GM21360 (cell line): ENCODE measurements around the gene SRP72.
"Not testable (repeated sequence)": the region's sequence is repeated elsewhere in the genome, so short reads cannot be mapped to it uniquely, and the experiment has no call there.

Source experiments
- ATAC-seq: cut with Tn5 transposase; IDR thresholded peaks from one replicate; pipeline ENCODE4 v1.9.1; 2021; ENCODE audit warnings: mild to moderate bottlenecking, moderate library complexity; ENCODE audit not compliant: unreplicated experiment

Gene SRP72, protein sequence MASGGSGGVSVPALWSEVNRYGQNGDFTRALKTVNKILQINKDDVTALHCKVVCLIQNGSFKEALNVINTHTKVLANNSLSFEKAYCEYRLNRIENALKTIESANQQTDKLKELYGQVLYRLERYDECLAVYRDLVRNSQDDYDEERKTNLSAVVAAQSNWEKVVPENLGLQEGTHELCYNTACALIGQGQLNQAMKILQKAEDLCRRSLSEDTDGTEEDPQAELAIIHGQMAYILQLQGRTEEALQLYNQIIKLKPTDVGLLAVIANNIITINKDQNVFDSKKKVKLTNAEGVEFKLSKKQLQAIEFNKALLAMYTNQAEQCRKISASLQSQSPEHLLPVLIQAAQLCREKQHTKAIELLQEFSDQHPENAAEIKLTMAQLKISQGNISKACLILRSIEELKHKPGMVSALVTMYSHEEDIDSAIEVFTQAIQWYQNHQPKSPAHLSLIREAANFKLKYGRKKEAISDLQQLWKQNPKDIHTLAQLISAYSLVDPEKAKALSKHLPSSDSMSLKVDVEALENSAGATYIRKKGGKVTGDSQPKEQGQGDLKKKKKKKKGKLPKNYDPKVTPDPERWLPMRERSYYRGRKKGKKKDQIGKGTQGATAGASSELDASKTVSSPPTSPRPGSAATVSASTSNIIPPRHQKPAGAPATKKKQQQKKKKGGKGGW

DNA sequence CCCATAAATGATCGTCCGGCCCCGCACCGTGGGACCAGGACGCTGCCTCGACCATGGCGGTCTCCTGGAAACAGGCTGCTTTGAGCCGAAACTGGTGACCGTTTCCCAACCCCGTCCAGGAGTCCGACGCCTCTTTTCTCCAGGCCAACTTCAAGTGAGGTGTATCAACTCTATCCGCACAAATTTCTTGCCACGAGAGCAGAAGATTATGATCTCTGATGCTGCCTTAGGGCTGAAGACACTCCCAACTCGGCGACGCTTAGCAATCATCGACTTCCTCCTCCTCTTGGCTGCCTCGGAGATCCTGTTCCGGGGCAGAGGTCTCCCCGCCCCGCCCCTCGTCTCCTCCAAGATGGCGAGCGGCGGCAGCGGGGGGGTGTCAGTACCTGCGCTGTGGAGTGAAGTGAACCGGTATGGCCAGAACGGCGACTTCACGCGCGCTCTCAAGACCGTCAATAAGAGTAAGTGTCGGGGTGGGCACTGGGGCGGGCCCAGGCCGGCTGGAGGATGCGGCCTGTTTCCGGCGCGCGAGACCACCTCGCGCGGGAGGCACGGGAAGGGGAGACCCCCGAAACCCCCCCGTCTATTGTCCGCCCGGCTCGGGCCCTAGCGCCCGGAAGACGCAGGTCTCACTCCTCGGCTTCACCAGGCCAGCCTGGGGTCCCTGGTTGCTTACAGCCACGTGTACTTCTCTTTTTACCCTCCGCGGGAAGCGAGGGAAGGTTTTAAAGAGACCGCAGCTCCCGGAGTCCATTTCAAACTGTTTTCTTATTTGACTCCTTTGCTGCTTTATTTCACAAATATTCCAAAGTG is at the start of gene SRP72:
TSS of gene SRP72 (plus strand) at position 334 of the 813 bp plus-strand sequence. CDS start at position 353, 19 bp downstream.
- peak; percentile 84 for ATAC-seq

DNA sequence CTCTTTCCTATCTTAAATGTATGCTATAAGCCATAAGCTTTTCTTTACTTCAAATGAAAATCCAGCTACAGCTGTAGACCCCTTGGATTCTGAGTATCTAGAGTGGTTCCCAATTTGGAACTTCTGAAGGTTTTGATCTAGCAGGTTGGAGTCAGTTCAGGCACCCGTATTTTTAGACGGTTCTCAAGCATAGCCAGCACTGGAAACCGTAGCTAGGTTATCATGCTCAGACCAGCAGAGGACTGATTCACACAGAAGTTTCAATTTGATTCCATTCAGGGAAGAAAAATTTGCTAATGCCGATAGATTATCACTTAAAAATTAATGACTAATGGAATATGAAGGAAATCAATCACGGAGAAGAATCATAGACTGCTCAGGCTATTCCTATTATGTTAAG is 43.2 kb upstream of the SRP72 start:
- no peak for ATAC-seq

DNA sequence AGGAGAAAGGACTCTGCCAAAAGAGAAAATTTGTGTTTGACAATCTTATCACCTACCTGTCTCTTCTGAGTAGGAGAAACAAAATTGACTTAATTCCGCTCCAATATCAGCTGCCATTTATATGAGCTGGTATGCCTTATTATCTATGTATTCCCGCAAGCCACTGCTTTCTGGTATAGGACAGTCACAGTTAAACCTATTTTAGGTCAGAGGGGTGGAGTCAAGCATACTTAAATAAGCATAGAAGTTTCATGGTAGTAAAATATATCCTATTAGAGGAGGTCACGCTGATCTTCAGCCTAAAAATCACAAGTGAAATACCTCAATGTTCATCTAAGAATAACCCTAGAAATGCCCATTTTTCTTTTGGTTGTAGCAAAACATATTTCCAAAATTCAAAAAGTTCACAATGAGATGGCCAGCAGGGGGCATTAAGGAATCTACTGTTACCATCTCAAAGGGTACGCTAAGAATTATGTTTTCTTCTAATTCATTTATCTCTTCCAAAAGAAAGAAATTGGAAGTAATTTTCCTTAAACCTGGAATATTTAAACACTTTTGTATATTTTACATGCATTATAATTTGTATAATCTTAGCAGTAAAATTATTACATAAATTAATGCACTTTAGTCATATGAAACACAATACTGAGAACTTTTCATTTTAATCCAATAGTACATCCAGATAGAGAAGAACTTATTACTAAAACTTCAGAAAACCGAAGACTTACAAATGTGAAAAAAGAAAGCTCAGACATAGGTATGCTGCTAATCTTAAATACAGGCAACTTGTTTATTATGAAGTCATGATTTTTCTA is 42.5 kb upstream of the SRP72 start:
- ATAC-seq = no peak

DNA sequence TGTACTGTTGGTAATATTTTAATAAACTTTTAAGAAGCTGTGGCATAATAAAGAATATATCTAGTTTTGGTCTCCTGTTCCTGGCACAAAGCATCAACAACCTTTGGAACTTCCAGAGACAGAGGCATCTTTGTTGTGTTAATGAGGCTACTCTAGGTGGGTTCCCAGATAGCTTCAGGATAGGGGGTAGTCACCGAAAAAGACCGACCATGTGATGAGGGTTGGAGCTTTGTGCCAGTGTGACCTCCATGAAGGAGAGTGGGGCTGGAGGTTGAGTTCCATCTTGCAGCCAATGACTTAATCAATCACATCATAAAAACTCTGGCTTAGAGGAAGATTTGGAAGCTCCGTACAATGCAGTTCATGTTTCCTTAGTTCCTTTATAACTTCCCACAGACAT is 41.9 kb upstream of the SRP72 start:
- ATAC-seq = no peak

DNA sequence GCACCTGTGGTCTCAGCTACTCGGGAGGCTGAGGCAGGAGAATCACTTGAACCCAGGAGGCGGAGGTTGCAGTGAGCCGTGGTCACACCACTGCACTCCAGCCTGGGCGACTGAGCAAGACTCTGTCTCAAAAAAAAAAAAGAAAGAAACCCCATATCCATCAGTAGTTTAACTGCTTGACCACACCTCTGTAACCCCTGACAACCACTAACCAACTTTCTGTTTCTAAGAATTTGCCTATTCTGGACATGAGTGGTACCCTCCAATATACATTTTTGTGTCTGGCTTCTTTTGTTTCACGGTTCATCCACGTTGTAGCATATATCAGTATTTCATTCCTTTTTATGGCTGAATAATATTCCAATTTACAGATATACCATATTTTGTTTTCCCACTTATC is 41.1 kb upstream of the SRP72 start:
- peak; percentile 75 for ATAC-seq

DNA sequence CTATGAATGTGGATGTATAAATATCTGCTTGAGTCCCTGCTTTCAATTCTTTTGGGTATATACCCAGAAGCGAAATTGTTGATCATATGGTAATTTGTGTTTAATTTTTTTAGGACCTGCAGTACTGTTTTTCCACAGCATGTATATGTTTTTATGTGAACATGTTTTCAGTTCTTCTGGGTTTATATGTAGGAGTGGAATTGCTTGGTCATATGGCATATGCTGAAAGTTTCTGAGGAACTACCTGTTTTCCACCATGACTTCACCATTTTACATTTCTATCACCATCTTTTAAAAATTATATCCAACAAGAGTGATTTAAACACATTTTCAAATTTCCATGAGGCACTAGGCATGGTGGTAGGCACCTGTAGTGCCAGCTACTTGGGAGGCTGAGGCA is 40.2 kb upstream of the SRP72 start:
- no peak for ATAC-seq

DNA sequence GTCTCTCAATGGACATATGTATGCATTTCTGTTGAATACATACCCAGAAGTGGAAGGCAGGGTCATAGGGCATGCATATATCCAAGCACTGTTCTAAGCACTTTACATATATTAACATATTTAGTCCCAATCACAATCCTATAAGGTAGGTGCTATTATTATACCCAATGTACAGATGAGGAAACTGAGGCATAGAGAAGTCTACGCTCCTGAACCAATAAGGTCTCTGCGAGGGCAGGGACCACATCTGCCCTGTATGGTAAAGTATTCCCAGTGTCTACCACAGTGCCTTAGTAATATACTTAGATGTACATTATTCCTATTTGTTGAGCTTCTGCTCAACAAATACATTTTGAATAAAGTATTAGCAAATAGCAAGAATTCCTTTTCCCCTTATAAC is 37.2 kb upstream of the SRP72 start:
- ATAC-seq = no peak

DNA sequence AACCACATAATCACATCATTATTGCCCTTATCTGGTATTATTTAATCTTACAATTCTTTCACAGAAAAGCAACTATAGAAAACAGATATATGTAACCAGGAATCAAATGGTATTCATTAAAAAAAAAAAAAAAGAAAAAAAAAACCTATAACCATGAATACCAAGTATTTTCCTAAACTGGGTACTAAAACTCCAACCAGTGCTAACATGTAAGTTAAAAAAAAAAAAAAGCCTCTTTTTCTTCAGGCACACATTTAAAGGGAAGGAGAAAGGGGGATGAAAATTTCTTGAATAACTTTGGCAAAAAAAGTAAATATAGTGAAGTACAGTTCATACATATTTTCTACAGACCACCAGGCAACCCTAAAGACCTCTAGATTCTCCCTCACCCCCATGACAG is 34.1 kb upstream of the SRP72 start:
- ATAC-seq = no peak

DNA sequence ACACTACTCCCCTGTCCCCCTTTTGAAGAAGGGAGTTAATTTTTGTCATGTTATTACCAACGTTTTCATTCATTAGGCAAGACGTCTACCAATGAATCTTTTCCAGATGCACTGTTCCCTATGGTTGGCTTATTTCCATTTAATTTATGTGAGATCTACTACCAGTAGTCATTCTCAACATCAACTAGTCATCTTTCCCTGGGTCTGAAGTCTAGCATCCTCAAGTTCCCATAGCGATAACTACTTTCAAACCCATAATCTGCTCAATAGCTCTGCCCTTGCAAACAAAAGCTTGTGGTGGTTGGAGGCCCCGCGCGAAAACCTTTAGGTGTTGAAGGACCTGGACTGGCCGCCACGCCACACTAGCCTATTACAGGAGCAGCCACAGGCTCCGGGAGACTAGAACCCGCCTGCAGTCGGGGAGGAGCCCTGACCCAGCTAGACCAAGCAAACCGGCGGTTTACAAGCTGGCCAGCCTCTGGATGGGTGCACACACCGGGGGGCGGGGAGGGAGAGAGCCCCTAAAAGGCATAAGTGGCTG is 32.7 kb upstream of the SRP72 start:
- peak; percentile 19 for ATAC-seq

DNA sequence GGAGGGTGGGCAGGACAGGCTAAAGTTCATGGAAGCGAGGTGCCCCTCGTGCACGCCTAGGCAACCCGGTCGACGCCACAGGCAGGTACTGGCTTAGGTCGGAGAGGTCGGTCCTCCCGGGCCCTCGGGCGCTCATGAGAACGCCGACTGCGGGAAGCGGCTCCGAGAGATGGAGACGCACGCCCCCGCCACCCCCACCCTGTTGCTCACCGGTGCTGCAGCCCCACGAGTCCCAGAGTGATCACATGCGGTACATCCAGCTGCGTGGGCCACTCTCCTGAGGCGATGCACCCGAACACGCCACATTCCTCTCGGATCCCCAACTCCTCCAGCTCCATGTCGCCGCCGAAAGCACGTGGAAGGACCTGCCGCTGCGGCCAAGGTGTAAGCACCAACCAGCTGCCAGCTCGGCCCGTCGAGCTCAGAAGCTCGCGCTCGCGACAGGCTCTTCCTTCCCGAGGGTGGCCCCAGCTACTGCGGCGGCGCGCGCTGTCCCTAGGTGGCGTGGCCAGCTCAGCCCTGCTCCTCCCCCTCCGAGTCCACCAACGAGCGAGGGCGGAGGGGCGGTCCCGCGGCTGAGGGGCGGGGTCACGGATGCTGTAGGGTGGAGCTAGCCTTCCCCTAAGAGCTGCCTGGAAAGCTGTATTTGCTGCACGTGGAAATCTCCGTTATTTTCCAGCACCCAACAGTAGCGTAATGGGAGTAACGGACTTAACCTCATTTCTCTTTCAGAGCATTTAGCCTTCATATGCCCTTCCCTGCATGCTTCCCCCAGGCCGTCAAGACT is 32.1 kb upstream of the SRP72 start, which contains the start of gene PPAT:
TSS of gene PPAT (minus strand) at position 476 of the 787 bp plus-strand sequence. CDS start at position 338, 138 bp downstream.
- ATAC-seq = peak; percentile 75

DNA sequence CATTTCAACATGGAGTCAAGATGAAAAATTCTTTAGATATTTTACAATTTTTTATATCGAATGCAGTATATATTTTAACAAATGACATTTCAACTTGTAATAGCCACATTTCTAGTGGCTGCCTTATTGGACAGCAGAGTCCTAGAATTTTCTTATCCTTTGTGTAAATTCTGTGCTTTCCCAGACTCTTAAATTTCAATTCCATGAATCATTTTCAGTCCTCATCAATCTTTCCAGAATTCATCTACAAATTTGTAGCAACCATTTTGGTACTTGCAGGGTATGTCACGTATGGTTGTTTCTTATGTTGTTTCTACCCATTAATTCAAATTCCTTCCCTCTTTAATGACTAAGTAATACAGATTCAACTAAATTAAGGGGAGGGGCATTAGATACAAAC is 28.7 kb upstream of the SRP72 start:
- no peak for ATAC-seq

DNA sequence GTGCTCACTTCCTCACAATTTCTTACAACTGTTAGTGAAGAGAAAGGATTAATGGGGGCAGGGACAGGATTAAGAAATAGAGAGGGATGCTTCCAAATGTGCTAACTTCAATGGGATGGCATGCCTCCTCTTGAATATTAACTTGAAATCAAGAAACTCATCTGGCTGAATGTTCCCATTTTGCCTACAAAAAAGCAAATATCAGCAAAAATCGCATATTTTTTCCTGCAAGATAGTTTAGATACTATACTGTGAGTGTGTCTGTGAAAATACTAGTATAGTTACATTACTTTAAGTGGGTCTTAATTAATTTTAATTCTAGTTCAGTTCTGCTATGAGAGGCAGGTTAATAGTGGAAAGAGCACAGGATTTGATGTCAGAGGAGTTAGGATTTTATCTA is 26.4 kb upstream of the SRP72 start:
- ATAC-seq = no peak

DNA sequence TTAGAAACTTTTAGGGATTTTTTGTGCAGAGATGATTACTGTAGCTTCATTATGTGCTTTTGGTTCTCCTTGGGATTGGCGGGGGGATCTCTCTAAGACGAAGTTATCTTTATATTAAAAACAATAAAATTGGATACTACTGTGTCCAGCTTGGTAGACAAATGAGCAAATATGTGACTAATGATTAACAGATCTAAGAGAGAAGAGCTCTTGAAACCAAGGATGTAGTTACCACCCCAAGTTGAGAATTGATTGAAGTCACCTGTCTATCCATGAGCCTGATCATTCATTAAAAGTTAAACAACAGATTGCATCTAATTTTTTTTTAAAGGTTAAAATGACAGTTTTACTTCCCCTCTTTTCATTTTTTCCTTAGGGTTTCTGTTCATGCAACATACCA is 22.7 kb upstream of the SRP72 start:
- ATAC-seq = no peak

DNA sequence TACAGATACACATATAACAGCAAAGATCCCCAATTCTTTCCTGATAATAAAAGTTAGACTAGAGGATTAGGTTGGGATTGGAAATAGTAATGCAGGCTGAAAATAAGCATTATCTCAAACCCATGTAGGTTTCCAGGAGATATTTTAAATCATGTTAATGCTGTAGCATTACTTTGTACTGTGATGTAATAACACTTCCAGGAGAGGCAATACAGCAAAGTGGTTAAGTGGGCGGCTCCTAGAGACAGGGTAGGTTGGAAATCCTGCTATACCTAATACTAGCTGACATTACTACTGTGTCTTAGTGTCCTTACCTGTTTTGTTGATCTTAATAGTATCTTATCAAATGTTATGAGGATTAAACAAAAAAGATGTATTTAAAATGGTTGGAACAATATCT is 21.7 kb upstream of the SRP72 start:
- no peak for ATAC-seq

DNA sequence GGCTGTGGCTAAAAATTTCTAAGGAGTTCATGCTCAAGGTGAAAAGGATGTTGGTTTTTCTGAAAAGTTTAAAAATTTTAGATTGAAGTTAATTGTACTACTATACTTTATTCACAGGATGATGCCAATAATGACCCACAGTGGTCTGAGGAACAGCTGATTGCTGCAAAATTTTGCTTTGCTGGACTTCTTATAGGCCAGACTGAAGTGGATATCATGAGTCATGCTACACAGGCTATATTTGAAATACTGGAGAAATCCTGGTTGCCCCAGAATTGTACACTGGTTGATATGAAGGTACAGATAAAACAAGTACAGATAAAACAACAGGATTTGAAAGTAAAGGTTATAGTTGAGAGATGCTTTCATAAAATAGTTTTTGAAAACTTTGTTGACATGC is 19.1 kb upstream of the SRP72 start:
- ATAC-seq = no peak

DNA sequence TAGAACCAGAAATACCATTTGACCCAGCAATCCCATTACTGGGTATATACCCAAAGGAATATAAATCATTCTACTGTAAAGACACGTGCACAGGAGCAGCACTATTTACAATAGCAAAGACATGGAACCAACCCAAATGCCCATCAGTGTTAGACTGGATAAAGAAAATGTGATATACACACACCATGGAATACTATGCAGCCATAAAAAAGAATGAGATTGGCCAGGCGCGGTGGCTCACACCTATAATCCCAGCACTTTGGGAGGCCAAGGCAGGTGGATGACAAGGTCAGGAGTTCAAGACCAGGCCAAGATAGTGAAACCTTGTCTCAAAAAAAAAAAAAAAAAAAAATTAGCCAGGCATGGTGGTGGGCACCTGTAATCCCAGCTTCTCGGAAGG is 17.9 kb upstream of the SRP72 start:
- not testable (repeated sequence) for ATAC-seq

DNA sequence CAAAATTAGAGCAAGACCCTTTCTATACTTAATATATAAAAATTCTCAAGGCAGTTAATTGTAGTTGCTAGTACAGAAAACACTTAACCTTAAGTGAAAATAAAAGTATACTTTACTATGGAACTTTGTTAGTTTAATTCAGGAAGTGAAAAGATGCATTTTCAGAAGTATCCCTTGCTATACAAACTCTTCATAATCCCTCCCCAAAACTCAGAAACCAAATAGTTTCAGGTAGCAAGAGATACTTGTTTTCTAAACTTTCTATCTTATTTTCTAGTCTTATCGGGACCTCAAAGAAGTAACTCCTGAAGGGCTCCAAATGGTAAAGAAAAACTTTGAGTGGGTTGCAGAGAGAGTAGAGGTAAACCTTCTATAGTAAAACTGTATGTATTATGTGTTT is 17.1 kb upstream of the SRP72 start:
- no peak for ATAC-seq

DNA sequence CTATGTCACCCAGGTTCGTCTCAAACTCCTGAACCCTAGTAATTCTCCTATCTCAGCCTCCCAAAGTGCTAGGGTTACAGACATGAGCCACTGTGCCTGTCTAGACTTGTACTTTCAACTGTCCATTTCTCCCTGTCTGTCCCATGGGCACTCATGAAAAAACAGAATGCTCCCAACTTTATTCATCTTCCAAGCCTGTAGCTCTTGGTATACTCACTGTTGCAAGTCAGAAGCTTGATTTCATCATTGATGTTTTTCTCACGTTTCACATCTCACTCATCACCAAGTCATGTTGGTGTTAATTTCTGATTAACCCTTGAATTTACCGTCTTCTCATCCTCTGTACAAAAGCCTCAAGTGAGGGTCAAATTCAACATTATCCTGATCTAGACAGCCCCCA is 7.3 kb upstream of the SRP72 start:
- ATAC-seq = no peak

DNA sequence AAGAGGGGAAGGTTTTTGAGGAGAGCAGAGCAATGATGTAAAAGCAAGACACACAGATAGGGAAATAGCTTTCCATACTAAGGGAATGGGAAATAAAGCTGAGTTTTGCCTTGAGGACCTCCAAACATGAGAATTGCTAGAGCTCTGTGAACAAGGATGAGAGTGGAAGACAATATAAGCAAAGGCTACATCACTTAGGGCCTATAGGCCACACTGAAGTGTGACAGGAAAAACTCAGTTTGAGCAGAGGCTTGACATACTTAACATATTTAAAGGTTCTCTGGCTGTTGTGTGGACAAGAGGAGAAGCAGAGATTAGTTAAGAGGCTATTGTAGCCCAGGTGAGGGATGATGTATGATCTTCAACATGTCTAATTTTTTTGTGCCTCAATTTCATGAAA is 5.3 kb upstream of the SRP72 start:
- ATAC-seq = no peak

DNA sequence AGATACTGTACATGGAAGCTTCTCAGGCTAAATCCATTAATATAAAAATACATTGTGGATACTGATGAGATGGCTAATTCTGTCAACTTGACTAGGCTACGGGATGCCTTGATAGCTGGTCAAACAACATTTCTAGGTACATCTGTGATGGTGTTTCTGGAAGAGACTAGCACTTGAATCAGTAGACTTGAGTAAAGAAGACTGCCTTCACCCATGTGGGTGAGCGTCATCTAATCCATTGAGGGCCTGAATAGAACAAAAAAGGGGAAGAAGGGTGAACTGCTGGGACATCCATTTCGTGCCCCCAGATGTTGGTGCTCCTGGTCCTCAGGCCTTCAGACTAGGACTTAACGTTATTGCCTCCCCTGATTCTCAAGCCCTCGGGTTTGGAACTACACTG is 3.7 kb upstream of the SRP72 start:
- no peak for ATAC-seq
